BLaER1 (cell line): ENCODE measurements around the gene FHDC1.

Experiments used
- H3K27ac ChIP-seq: shearing (Covaris generic); formaldehyde crosslinking; 2 replicates; pipeline ENCODE4 v1.8.1; 2022
- H3K27me3 ChIP-seq: shearing (Covaris generic); formaldehyde crosslinking; 2 replicates; pipeline ENCODE4 v1.8.1; 2022
- H3K36me3 ChIP-seq: shearing (Covaris generic); formaldehyde crosslinking; 2 replicates; pipeline ENCODE4 v1.8.1; 2022
- H3K4me1 ChIP-seq: shearing (Covaris generic); formaldehyde crosslinking; 2 replicates; pipeline ENCODE4 v1.8.1; 2022
- H3K4me2 ChIP-seq: shearing (Covaris generic); formaldehyde crosslinking; 2 replicates; pipeline ENCODE4 v1.8.1; 2022
- H3K4me3 ChIP-seq: shearing (Covaris generic); formaldehyde crosslinking; 2 replicates; pipeline ENCODE4 v1.8.1; 2022
- H3K9ac ChIP-seq: shearing (Covaris generic); formaldehyde crosslinking; 2 replicates; pipeline ENCODE4 v1.8.1; 2022
- H3K9me3 ChIP-seq: shearing (Covaris generic); formaldehyde crosslinking; 2 replicates; pipeline ENCODE4 v1.8.1; 2022
- H4K20me1 ChIP-seq: shearing (Covaris generic); formaldehyde crosslinking; 2 replicates; pipeline ENCODE4 v1.8.1; 2022
- Cebpa-rat ChIP-seq: shearing (Covaris generic); IDR thresholded peaks from 2 replicates; pipeline ENCODE4 v1.8.1; 2022

FHDC1 gene

GRCh38 chr4:153024466-153024865 is 88.3 kb downstream of the FHDC1 start:
- Histone ChIP-seq H4K20me1 (no peaks in the 10 kb centered on the region), H3K9me3 (peaks cover 23% of the 10 kb centered on the region), H3K27me3 (no peaks in the 10 kb centered on the region), H3K4me1 (no peaks in the 10 kb centered on the region), H3K36me3 (no peaks in the 10 kb centered on the region), H3K9ac (no peak overlapping the region), H3K4me2 (no peak overlapping the region), H3K4me3 (no peak overlapping the region), H3K27ac (no peak overlapping the region)
- no peak for TF ChIP-seq Cebpa-rat

- no peak overlapping the region for H3K4me3 ChIP-seq
- no peak overlapping the region for H3K4me2 ChIP-seq
- no peak overlapping the region for H3K27ac ChIP-seq
- H3K36me3 ChIP-seq: no peaks in the 10 kb centered on the region
- no peaks in the 10 kb centered on the region for H3K4me1 ChIP-seq
- no peak for TF ChIP-seq Cebpa-rat
- H4K20me1 ChIP-seq: no peaks in the 10 kb centered on the region
- H3K27me3 ChIP-seq: no peaks in the 10 kb centered on the region
- peaks cover 32% of the 10 kb centered on the region for H3K9me3 ChIP-seq
- H3K9ac ChIP-seq: no peak overlapping the region
Observed at GRCh38 chr4:153025406-153025805, 89.3 kb downstream of the FHDC1 start.

GRCh38 chr4:153026591-153027346 is 90.6 kb downstream of the FHDC1 start:
- peaks cover 34% of the 10 kb centered on the region for H3K9me3 ChIP-seq
- TF ChIP-seq Cebpa-rat: no peak
- H3K4me1 ChIP-seq: no peaks in the 10 kb centered on the region
- no peaks in the 10 kb centered on the region for H4K20me1 ChIP-seq
- no peak overlapping the region for H3K4me2 ChIP-seq
- no peak overlapping the region for H3K9ac ChIP-seq
- no peaks in the 10 kb centered on the region for H3K36me3 ChIP-seq
- H3K27ac ChIP-seq: no peak overlapping the region
- no peaks in the 10 kb centered on the region for H3K27me3 ChIP-seq
- H3K4me3 ChIP-seq: no peak overlapping the region

GRCh38 chr4:153027866-153028265 is 91.7 kb downstream of the FHDC1 start:
- Histone ChIP-seq H3K36me3 (no peaks in the 10 kb centered on the region), H3K27ac (no peak overlapping the region), H3K4me2 (no peak overlapping the region), H3K4me1 (no peaks in the 10 kb centered on the region), H3K9ac (no peak overlapping the region), H4K20me1 (no peaks in the 10 kb centered on the region), H3K27me3 (no peaks in the 10 kb centered on the region), H3K9me3 (peaks cover 34% of the 10 kb centered on the region), H3K4me3 (no peak overlapping the region)
- TF ChIP-seq Cebpa-rat: no peak

GRCh38 chr4:153028535-153028934 is 92.4 kb downstream of the FHDC1 start:
- H3K9me3 ChIP-seq: peaks cover 34% of the 10 kb centered on the region
- no peak overlapping the region for H3K4me2 ChIP-seq
- no peaks in the 10 kb centered on the region for H3K36me3 ChIP-seq
- TF ChIP-seq Cebpa-rat: no peak
- H3K4me3 ChIP-seq: no peak overlapping the region
- no peak overlapping the region for H3K27ac ChIP-seq
- no peak overlapping the region for H3K9ac ChIP-seq
- H3K27me3 ChIP-seq: no peaks in the 10 kb centered on the region
- no peaks in the 10 kb centered on the region for H4K20me1 ChIP-seq
- H3K4me1 ChIP-seq: no peaks in the 10 kb centered on the region
